Measurements from ENCODE around the gene IL25.

The IL25 gene

DNA sequence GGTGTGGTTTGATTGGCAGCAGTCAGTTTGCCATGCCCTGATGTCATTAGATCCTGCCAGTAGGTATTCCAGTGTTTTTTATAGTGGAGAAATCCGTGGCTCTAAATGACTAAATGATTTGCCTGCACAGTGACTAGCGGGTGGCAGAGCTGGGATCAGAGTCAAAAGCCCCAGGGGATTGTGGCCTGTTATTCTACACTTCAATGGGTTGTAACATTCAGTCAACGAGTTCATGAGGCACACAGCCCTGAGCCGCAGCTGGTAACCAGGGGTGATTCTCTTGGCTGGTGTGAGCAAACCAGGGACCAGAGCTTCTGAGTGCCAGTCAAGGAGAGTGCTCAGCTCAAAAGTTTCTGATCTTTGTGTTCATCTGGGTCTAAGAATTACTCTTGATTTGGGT, 33.6 kb downstream of the IL25 start:
- H3K4me3 ChIP-seq (ENCODE audit: low read depth, low read length) = no peak overlapping the region
- TF ChIP-seq CTCF (IDR thresholded peaks at IDR 0.05; ENCODE audit: borderline replicate concordance, insufficient read depth, low read depth, low read length) = no peak

GRCh38 chr14:23406725-23407355, 34.2 kb downstream of the IL25 start:
- no peak for TF ChIP-seq CTCF (IDR thresholded peaks at IDR 0.05; ENCODE audit: borderline replicate concordance, insufficient read depth, low read depth, low read length)

DNA sequence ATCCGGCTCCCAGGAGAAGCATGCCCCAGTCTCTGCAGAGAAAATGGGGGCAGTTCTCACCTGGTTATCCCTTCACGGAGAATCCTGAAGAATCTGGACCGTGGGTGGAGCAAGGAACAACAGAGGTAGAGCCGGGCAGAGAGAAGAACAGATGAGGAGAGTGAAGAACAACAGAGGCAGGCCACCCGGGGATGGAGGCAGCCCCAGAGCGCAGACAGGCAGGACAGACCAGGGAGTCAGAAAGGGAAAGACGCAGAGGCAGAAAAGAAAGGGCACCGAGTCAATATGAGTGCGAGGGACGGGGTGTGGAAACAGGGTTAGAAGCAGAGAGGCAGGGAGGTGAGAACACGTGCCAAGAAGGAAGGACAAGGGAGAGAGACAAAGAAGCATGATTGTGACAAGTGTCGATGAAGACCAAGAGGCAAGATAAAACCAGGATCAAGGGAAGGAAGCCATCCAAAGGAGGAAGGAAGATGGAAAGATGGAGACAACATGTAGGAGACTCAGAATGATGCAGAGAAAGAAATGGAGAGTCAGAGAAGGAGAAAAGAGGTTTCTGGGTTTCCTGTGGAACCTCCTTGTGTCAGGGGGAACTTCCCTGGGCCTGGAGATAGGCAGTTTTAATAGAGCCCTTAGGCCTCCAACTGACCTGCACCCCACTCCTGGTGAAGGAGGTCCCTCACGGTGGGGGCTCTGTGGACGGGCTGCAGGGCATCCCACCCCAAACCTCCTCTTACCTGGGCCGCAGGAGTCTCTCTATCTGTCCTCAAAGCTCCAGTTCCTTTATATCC, 35.1 kb downstream of the IL25 start, which contains the start of gene MYH6:
TSS of gene MYH6 (minus strand) at position 758 of the 791 bp plus-strand sequence. CDS start 1,050 bp downstream, outside the sequence.
- no peak within 1 kb of the TSS for H3K4me3 ChIP-seq (ENCODE audit: low read depth, low read length)
- TF ChIP-seq CTCF (IDR thresholded peaks at IDR 0.05; ENCODE audit: borderline replicate concordance, insufficient read depth, low read depth, low read length) = no peak

More at GRCh38 chr14:23406725-23407355, 34.2 kb downstream of the IL25 start:
- no peak overlapping the region for H3K4me3 ChIP-seq (ENCODE audit: low read depth, low read length)

DNA sequence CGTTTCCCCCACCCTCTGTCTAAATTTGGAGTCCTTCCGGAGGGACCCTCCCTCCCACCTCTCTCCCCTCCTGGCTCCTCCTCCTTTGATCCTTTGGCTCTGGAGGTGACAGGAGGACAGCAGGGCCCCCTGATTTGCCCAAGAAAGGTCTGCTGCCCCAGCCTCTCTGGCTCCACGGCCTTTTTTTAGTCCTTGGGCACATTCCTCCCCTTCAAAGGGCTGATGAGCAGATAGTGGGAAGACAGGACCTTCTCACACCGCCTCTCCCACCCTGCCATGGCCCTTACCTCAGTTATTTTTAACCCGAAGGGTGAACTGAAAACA, 35.7 kb downstream of the IL25 start:
- no peak for TF ChIP-seq CTCF (IDR thresholded peaks at IDR 0.05; ENCODE audit: borderline replicate concordance, insufficient read depth, low read depth, low read length)
- H3K4me3 ChIP-seq (ENCODE audit: low read depth, low read length) = no peak overlapping the region

DNA sequence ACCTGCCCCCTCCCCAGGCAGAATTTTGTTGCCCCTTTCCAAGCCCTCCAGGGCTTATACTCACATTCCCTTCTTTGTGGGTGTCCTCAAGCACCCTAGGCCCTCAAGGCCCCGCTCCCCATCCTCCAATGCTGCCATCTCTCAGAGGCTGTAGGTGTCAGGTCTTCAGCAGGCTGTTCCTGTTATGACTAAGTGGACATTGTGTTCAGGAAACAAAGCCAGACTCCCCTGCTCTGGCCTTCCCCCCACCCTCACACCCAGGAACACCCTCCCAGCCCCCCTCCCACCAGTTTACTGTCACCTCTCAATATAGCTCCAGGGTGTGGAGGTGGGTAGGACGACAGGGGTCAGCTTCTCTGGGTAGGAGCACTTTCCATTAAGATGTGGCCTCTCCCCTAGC, 36.9 kb downstream of the IL25 start:
- no peak for TF ChIP-seq CTCF (IDR thresholded peaks at IDR 0.05; ENCODE audit: borderline replicate concordance, insufficient read depth, low read depth, low read length)
- no peak overlapping the region for H3K4me3 ChIP-seq (ENCODE audit: low read depth, low read length)

DNA sequence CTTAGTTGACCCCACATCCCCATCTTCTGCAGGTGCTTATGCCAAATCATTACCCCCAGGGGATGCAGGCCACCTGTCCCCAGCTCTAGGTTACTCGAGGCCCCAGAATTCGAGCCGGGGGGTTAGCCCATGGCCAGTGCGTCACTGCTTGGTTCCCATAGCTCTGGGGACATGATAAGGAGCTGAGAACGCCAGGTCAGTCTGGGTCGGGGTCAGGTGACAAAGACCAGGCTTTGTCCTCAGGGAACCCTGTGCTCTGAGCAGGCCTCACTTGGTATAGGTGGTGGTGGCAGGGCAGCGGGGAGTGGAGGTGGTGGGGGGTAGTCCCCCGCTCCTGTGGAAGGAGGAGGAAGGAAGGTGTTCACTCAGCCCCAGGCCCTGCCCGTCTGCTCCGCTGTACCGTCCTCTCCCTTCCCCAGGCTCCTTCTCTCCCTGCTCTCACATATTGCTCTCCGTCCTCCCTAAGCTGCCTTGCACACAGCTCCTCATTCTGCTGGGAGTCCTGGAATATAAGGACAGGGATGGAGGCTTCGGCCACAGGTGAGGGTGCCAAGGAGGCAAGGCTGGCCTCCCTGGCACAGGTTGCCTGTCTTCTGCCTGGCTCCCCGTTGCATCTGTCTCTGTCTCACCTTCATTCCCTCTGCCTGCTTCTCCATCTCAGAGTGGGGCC, 37.5 kb downstream of the IL25 start:
- TF ChIP-seq CTCF (IDR thresholded peaks at IDR 0.05; ENCODE audit: borderline replicate concordance, insufficient read depth, low read depth, low read length) = no peak

More for the DNA sequence above, 37.5 kb downstream of the IL25 start:
- no peak overlapping the region for H3K4me3 ChIP-seq (ENCODE audit: low read depth, low read length)

Measured in GM12875 (cell line).